Transverse colon (tissue), 4 donors: ENCODE data around the gene FAM13A. TPM values are rescaled to one million over a fixed set of nuclear protein-coding genes. Genes with fewer than 3 reads are reported as not detected.

Source experiments
- DNase-seq: peaks from one replicate; pipeline ENCODE4 v3.0.0-alpha.2; 2019
- H3K27ac ChIP-seq, 4 donors: fragments of 200-600 bp; sonication (generic); 2 replicates each; pipeline ENCODE4 v1.5.1; 2016 to 2018; ENCODE audit warnings: inconsistent platforms in 4 of 4
- H3K27me3 ChIP-seq: fragments of 200-600 bp; sonication (generic); 2 replicates; pipeline ENCODE4 v1.5.1; 2017; ENCODE audit warnings: inconsistent platforms
- H3K36me3 ChIP-seq, 4 donors: fragments of 200-600 bp; sonication (generic); 2 replicates each; pipeline ENCODE4 v1.5.1; 2017 to 2019; ENCODE audit warnings: inconsistent platforms in 4 of 4
- H3K4me1 ChIP-seq, 4 donors: fragments of 200-600 bp; sonication (generic); 2 replicates each; pipeline ENCODE4 v1.5.1; 2017 to 2020; ENCODE audit warnings: inconsistent platforms in 4 of 4
- H3K4me3 ChIP-seq, 4 donors: fragments of 200-600 bp; sonication (generic); 1 replicate in 1 of 4; 2 replicates in 3 of 4; pipeline versions ENCODE4 v1.5.1 to v1.6.1; 2017 to 2019; ENCODE audit warnings: inconsistent platforms in 4 of 4
- H3K9me3 ChIP-seq, 2 donors: fragments of 200-600 bp; sonication (generic); 2 replicates each; pipeline ENCODE4 v1.5.1; 2017 to 2019; ENCODE audit warnings: inconsistent platforms in 2 of 2
- EP300 ChIP-seq: sonication (generic); formaldehyde crosslinking; IDR thresholded peaks from one replicate; pipeline ENCODE4 v1.6.1; 2017; ENCODE audit warnings: antibody characterized with exemption, low read depth
- POLR2A ChIP-seq: fragments of 450-650 bp; IDR thresholded peaks from one replicate; pipeline ENCODE4 v1.6.1; 2016; ENCODE audit warnings: antibody characterized with exemption, mild to moderate bottlenecking, moderate library complexity
- POLR2AphosphoS5 ChIP-seq, 3 donors: sonication (generic); formaldehyde crosslinking; IDR thresholded peaks; one replicate each; pipeline ENCODE4 v1.6.1; 2016; ENCODE audit warnings: antibody characterized with exemption in 3 of 3
- WGBS, 2 donors: methylation state at CpG; one replicate each; pipeline ENCODE4 v1.1.5; 2018; ENCODE audit warnings: low coverage in 1 of 2; 5-methylcytosine and 5-hydroxymethylcytosine counted together
- in situ Hi-C, 4 donors: fragments of 200-750 bp; cut with MboI; loops; one replicate each; pipeline versions ENCODE4 v1.15.0 to v1.15.1; 2017; ENCODE audit warnings: low sequenced_read_pairs in 3 of 4, low pct_ligation_motif_present in 1 of 4, low pct_unique_long_range_greater_than_20kb in 1 of 4
- intact Hi-C: fragments of 100-400 bp; cut with DNase I; formaldehyde crosslinking; loops from one replicate; pipeline ENCODE4 v1.15.1; 2023; ENCODE audit warnings: low total_unique reads
- total RNA-seq, 4 donors: library from RNA; depleted of rRNA; stranded (reverse); fragments of >200 nt; gene quantifications; one replicate each; pipeline ENCODE4 v1.1.0, GENCODE V29; 2016
- TF ChIP-seq, protein P1 (sequence below), 5 experiments: fragments of 200-600 bp in 3 of 5; fragments of 450-650 bp in 2 of 5; sonication (generic) in 3 of 5; IDR thresholded peaks; 1 replicate in 2 of 5; 2 replicates in 3 of 5; pipeline ENCODE4 v1.5.1; 2016 to 2017; ENCODE audit warnings: antibody characterized with exemption in 5 of 5, inconsistent platforms in 3 of 5, mild to moderate bottlenecking in 2 of 5, moderate library complexity in 1 of 5

The FAM13A gene
- total RNA-seq, 4 donors from 2014 or later: 57.6 to 88.6 (median 67.6) TPM

DNA sequence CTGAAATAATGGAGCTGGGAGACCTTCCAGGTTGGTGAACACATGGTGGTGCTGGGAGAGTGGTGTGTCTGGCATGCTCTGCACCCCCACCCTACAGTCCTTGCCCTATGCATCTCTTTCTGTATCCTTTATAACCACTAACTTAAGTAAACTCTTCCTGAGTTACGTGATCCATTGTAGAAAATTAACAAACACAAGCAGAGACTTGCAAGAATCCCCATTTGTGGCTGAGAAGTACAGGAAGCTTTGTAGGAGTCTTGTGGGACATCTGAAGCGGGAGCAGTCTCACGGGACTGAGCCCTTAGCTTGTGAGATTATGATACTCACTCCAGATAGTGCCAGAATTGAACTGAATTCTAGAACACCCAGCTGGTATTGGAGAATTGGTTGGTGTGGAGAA, 14.3 kb upstream of the FAM13A start:
- intact Hi-C loops: no loop called here
- DNase-seq: no peak
- Histone ChIP-seq H3K27me3 (no peaks in the 10 kb centered on the region), H3K36me3 (no peaks in the 10 kb centered on the region), H3K27ac (no peak overlapping the region), H3K4me1 (no peaks in the 10 kb centered on the region), H3K9me3 (no peaks in the 10 kb centered on the region), H3K4me3 (no peak overlapping the region)
- WGBS, 2 donors: 89% methylated on average over 3 of the region's 3 CpGs; no CpG with 5 or more reads in 1 of the 2 donors
- TF ChIP-seq POLR2AphosphoS5 (IDR thresholded peaks at IDR 0.05) (no peak), POLR2A (no peak), EP300 (no peak)
- TF ChIP-seq, protein P1, sequence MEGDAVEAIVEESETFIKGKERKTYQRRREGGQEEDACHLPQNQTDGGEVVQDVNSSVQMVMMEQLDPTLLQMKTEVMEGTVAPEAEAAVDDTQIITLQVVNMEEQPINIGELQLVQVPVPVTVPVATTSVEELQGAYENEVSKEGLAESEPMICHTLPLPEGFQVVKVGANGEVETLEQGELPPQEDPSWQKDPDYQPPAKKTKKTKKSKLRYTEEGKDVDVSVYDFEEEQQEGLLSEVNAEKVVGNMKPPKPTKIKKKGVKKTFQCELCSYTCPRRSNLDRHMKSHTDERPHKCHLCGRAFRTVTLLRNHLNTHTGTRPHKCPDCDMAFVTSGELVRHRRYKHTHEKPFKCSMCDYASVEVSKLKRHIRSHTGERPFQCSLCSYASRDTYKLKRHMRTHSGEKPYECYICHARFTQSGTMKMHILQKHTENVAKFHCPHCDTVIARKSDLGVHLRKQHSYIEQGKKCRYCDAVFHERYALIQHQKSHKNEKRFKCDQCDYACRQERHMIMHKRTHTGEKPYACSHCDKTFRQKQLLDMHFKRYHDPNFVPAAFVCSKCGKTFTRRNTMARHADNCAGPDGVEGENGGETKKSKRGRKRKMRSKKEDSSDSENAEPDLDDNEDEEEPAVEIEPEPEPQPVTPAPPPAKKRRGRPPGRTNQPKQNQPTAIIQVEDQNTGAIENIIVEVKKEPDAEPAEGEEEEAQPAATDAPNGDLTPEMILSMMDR (IDR thresholded peaks at IDR 0.05): no peak
- in situ Hi-C loops: no loop called here

DNA sequence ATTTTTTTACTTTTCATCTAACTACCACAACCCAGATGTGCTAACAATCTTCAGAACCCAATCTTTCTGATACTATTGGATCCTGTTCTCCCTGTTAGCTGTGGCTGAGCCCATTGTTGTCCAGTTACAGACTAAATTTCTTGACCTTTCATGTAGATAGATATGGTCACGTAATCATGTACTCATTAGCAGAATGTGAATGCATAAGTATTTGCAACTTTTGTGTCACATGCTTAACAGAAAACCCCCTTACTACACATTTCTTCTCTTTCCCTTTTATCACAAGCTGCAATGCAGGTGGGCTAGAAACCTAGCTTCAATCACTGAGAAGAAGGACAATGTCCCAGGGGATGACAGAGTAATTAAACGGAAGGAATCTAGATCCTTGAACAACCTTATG, 13.1 kb upstream of the FAM13A start:
- TF ChIP-seq, protein P1 (IDR thresholded peaks at IDR 0.05): no peak
- no peak for TF ChIP-seq EP300
- no peak for TF ChIP-seq POLR2A
- no peak for TF ChIP-seq POLR2AphosphoS5 (IDR thresholded peaks at IDR 0.05)
- Histone ChIP-seq H3K27ac (no peak overlapping the region), H3K36me3 (no peaks in the 10 kb centered on the region), H3K4me1 (no peaks in the 10 kb centered on the region), H3K4me3 (no peak overlapping the region), H3K9me3 (no peaks in the 10 kb centered on the region), H3K27me3 (no peaks in the 10 kb centered on the region)
- DNase-seq: no peak
- in situ Hi-C loops (no loop called here), intact Hi-C loops (no loop called here)
- WGBS, 2 donors: 88 to 92% methylated on average over 2 of the region's 2 CpGs

DNA sequence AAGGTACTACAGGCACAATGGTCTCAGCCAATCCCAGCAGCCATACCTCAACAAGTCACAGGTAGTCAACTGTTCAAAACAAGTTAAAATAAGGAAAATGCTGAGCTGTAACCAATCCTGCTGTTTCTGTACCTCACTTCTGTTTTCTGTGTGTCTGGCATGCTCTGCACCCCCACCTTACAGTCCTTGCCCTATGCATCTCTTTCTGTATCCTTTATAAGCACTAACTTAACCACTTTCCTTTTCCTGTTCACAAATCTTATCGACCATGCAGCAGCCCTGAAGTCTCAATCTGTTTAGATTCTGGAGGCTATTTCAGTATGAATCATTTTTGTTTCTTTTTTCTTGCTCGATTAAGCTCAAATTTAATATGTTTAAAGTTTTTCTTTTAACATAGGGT, 12.5 kb upstream of the FAM13A start:
- WGBS, 2 donors: 47 to 56% methylated on average over 2 of the region's 2 CpGs
- TF ChIP-seq EP300 (no peak), POLR2AphosphoS5 (IDR thresholded peaks at IDR 0.05) (no peak), POLR2A (no peak)
- TF ChIP-seq, protein P1 (IDR thresholded peaks at IDR 0.05): no peak
- H3K9me3 ChIP-seq: no peaks in the 10 kb centered on the region
- no peaks in the 10 kb centered on the region for H3K4me1 ChIP-seq
- no peak overlapping the region for H3K27ac ChIP-seq
- no peak for DNase-seq
- H3K4me3 ChIP-seq: no peak overlapping the region
- no peaks in the 10 kb centered on the region for H3K36me3 ChIP-seq
- H3K27me3 ChIP-seq: no peaks in the 10 kb centered on the region
- intact Hi-C loops: no loop called here
- in situ Hi-C loops: no loop called here

DNA sequence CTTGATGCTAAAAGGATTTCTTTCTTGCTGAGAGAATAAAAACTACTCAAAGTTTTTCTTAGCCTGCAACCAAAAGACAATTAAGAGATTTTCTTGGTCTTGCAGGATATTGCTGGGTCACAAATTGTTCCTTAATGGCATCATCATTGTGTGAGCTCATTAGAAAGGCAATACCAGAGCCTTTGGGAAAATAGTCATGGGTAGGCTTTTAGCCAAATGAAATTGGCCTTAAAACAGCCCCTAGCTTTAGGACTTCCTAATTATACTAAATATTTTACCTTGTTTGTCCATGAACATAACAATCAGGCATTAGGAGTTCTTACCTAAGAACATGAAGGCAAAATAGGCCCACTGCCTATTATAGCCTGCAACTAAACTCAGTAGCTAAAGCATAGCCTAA, 10.4 kb upstream of the FAM13A start:
- intact Hi-C loops: no loop called here
- in situ Hi-C loops: no loop called here
- H3K4me3 ChIP-seq: no peak overlapping the region
- H3K27me3 ChIP-seq: no peaks in the 10 kb centered on the region
- no peaks in the 10 kb centered on the region for H3K36me3 ChIP-seq
- TF ChIP-seq POLR2A: no peak
- no peak for TF ChIP-seq POLR2AphosphoS5 (IDR thresholded peaks at IDR 0.05)
- TF ChIP-seq EP300: no peak
- TF ChIP-seq, protein P1 (IDR thresholded peaks at IDR 0.05): no peak
- H3K4me1 ChIP-seq: no peaks in the 10 kb centered on the region
- no peaks in the 10 kb centered on the region for H3K9me3 ChIP-seq
- H3K27ac ChIP-seq: no peak overlapping the region
- no peak for DNase-seq
